Measurements from ENCODE around the gene SPATA25. TPM values are rescaled to one million over a fixed set of nuclear protein-coding genes. Genes with fewer than 3 reads are reported as not detected.
A peak's percentile ranks its signal among the peaks of the same experiment; 100 is the strongest.

The SPATA25 gene
- total and polyA plus RNA-seq, 2 experiments from 2014 or later, result 0.41 to 5.6 TPM

- Histone ChIP-seq H3K4me2 (peak overlapping the region; percentile 47), H3K9me3 (ENCODE audit: low read depth) (no peaks in the 10 kb centered on the region), H2AFZ (peak overlapping the region; percentile 1), H3K4me1 (ENCODE audit: insufficient read depth) (peaks cover 27% of the 10 kb centered on the region), H3K4me3 (no peak overlapping the region), H3K27me3 (no peaks in the 10 kb centered on the region), H4K20me1 (ENCODE audit: insufficient read depth, poor library complexity, severe bottlenecking) (no peaks in the 10 kb centered on the region), H3K79me2 (no peaks in the 10 kb centered on the region), H3K27ac (peak overlapping the region; percentile 85), H3K9me2 (replicated peaks; ENCODE audit: insufficient read depth) (no peaks in the 10 kb centered on the region), H3K36me3 (replicated peaks; ENCODE audit: insufficient read depth, low read depth) (no peaks in the 10 kb centered on the region)
- WGBS (ENCODE audit: low lambda C conversion rate, missing lambda C conversion rate), result 64% methylated on average over 21 of the region's 21 CpGs
- no peak for TF ChIP-seq EZH2phosphoT487 (IDR thresholded peaks at IDR 0.05; ENCODE audit: low read depth, severe bottlenecking, unreplicated experiment)
- no peak for TF ChIP-seq EZH2 (IDR thresholded peaks at IDR 0.05; ENCODE audit: borderline replicate concordance)
- TF ChIP-seq CTCF (IDR thresholded peaks at IDR 0.05; ENCODE audit: poor library complexity), result no peak
- peak; percentile 76 for DNase-seq (ENCODE audit: low spot score)
Measured at GRCh38 chr20:45924391-45925261, 37.2 kb upstream of the SPATA25 start.

GRCh38 chr20:45921337-45922189, 34.1 kb upstream of the SPATA25 start:
- no peak overlapping the region for H3K4me3 ChIP-seq
- H3K9me3 ChIP-seq (ENCODE audit: low read depth), result no peaks in the 10 kb centered on the region
- H3K4me1 ChIP-seq (ENCODE audit: insufficient read depth), result peaks cover 22% of the 10 kb centered on the region
- no peaks in the 10 kb centered on the region for H3K79me2 ChIP-seq
- no peaks in the 10 kb centered on the region for H3K27me3 ChIP-seq
- peak overlapping the region; percentile 58 for H3K27ac ChIP-seq
- no peaks in the 10 kb centered on the region for H3K36me3 ChIP-seq (replicated peaks; ENCODE audit: insufficient read depth, low read depth)
- H2AFZ ChIP-seq, result no peak overlapping the region
- H4K20me1 ChIP-seq (ENCODE audit: insufficient read depth, poor library complexity, severe bottlenecking), result no peaks in the 10 kb centered on the region
- 86% methylated on average over 11 of the region's 11 CpGs for WGBS (ENCODE audit: low lambda C conversion rate, missing lambda C conversion rate)
- DNase-seq (ENCODE audit: low spot score), result no peak
- TF ChIP-seq EZH2 (IDR thresholded peaks at IDR 0.05; ENCODE audit: borderline replicate concordance) (no peak), EZH2phosphoT487 (IDR thresholded peaks at IDR 0.05; ENCODE audit: low read depth, severe bottlenecking, unreplicated experiment) (no peak), CTCF (IDR thresholded peaks at IDR 0.05; ENCODE audit: poor library complexity) (no peak)
- no peaks in the 10 kb centered on the region for H3K9me2 ChIP-seq (replicated peaks; ENCODE audit: insufficient read depth)
- no peak overlapping the region for H3K4me2 ChIP-seq

- Histone ChIP-seq H3K27me3 (no peaks in the 10 kb centered on the region), H3K79me2 (no peaks in the 10 kb centered on the region), H2AFZ (no peak overlapping the region), H3K9me2 (replicated peaks; ENCODE audit: insufficient read depth) (no peaks in the 10 kb centered on the region), H4K20me1 (ENCODE audit: insufficient read depth, poor library complexity, severe bottlenecking) (no peaks in the 10 kb centered on the region), H3K4me2 (peak overlapping the region; percentile 37), H3K4me1 (ENCODE audit: insufficient read depth) (peaks cover 22% of the 10 kb centered on the region), H3K27ac (peak overlapping the region; percentile 88), H3K36me3 (replicated peaks; ENCODE audit: insufficient read depth, low read depth) (no peaks in the 10 kb centered on the region), H3K4me3 (no peak overlapping the region), H3K9me3 (ENCODE audit: low read depth) (no peaks in the 10 kb centered on the region)
- WGBS (ENCODE audit: low lambda C conversion rate, missing lambda C conversion rate), result 78% methylated on average over 9 of the region's 9 CpGs
- TF ChIP-seq CTCF (IDR thresholded peaks at IDR 0.05; ENCODE audit: poor library complexity) (no peak), EZH2 (IDR thresholded peaks at IDR 0.05; ENCODE audit: borderline replicate concordance) (no peak), EZH2phosphoT487 (IDR thresholded peaks at IDR 0.05; ENCODE audit: low read depth, severe bottlenecking, unreplicated experiment) (no peak)
- DNase-seq (ENCODE audit: low spot score), result no peak
Measured at GRCh38 chr20:45920462-45921336, 33.3 kb upstream of the SPATA25 start.
